Esophagus squamous epithelium (tissue), 5 donors: ENCODE results near the gene DNAH9. TPM values are rescaled to one million over a fixed set of nuclear protein-coding genes. Genes with fewer than 3 reads are reported as not detected.
"Not testable (repeated sequence)": the region's sequence is repeated elsewhere in the genome, so short reads cannot be mapped to it uniquely, and the experiment has no call there.

Source experiments
- DNase-seq: peaks from one replicate; lab custom pipeline; 2025; lab: John Stamatoyannopoulos, UW
- H3K27ac ChIP-seq, 4 donors: fragments of 200-600 bp; sonication (generic); one replicate each; pipeline ENCODE4 v1.5.1; 2016 to 2019; ENCODE audit warnings: mild to moderate bottlenecking in 1 of 4
- H3K27me3 ChIP-seq, 4 donors: fragments of 200-600 bp; sonication (generic); 1 replicate in 3 of 4; 2 replicates in 1 of 4; pipeline versions ENCODE4 v1.5.1 to v1.6.0; 2017 to 2021; ENCODE audit warnings: antibody characterized with exemption in 1 of 4
- H3K36me3 ChIP-seq, 3 donors: fragments of 200-600 bp; sonication (generic); one replicate each; pipeline ENCODE4 v1.5.1; 2016 to 2019
- H3K4me1 ChIP-seq, 3 donors: fragments of 200-600 bp; sonication (generic); one replicate each; pipeline ENCODE4 v1.5.1; 2017 to 2019
- H3K4me3 ChIP-seq, 4 donors: fragments of 200-600 bp; sonication (generic); 1 replicate in 3 of 4; 2 replicates in 1 of 4; pipeline ENCODE4 v1.5.1; 2016 to 2019; ENCODE audit warnings: mild to moderate bottlenecking in 2 of 4, moderate library complexity in 1 of 4
- H3K9me3 ChIP-seq, 3 donors: fragments of 200-600 bp; sonication (generic); one replicate each; pipeline ENCODE4 v1.5.1; 2016 to 2019
- CTCF ChIP-seq, 6 experiments: fragments of 450-650 bp in 4 of 6; fragments of 200-600 bp in 2 of 6; sonication (generic) in 2 of 6; IDR thresholded peaks; one replicate each; pipeline ENCODE4 v1.5.1; 2016 to 2019; ENCODE audit warnings: antibody characterized with exemption in 6 of 6, mild to moderate bottlenecking in 4 of 6, moderate library complexity in 4 of 6
- POLR2A ChIP-seq, 4 donors: fragments of 450-650 bp; IDR thresholded peaks; one replicate each; pipeline ENCODE4 v1.6.1; 2017; ENCODE audit warnings: antibody characterized with exemption in 4 of 4, mild to moderate bottlenecking in 4 of 4, moderate library complexity in 3 of 4
- WGBS, 2 donors: methylation state at CpG; one replicate each; pipeline ENCODE4 v1.1.5; 2018; 5-methylcytosine and 5-hydroxymethylcytosine counted together
- intact Hi-C: fragments of 100-400 bp; cut with DNase I; formaldehyde crosslinking; loops from one replicate; pipeline ENCODE4 v1.15.0; 2022
- total RNA-seq, 4 donors: library from RNA; depleted of rRNA; stranded (reverse); fragments of >200 nt; gene quantifications; one replicate each; pipeline ENCODE4 v1.1.0, GENCODE V29; 2016
- donor health status: DM: yes; HTN: yes; CAD: no.

DNAH9 gene
- total RNA-seq, 4 donors from 2014 or later, result 0.18 to 0.61 (median 0.29) TPM

GRCh38 chr17:11948789-11949188, 350.5 kb downstream of the DNAH9 start:
- H3K4me3 ChIP-seq, result peak overlapping the region in 3 of 4 donors; percentile 6 to 45 (median 20)
- intact Hi-C loops, result no loop called here
- DNase-seq, result no peak
- H3K4me1 ChIP-seq, result peaks cover 0 to 57% (median 6%) of the 10 kb centered on the region in 3 donors
- no peak for TF ChIP-seq POLR2A (IDR thresholded peaks at IDR 0.05)
- no peak for TF ChIP-seq CTCF (IDR thresholded peaks at IDR 0.05)
- peak overlapping the region; percentile 76 to 87 (median 82) for H3K27ac ChIP-seq
- peaks cover 0 to 10% (median under 1%) of the 10 kb centered on the region in 3 donors for H3K9me3 ChIP-seq
- no peaks in the 10 kb centered on the region for H3K27me3 ChIP-seq
- peaks cover 0 to 8% (median 0%) of the 10 kb centered on the region in 3 donors for H3K36me3 ChIP-seq
- WGBS, 2 donors, result 0 to 36% methylated on average over 1 to 5 of the region's 6 CpGs

- intact Hi-C loops, H3K4me3 ChIP-seq, H3K27me3 ChIP-seq, DNase-seq, H3K36me3 ChIP-seq: not testable (repeated sequence)
- Histone ChIP-seq H3K4me1 (peaks cover 0 to 53% (median 6%) of the 10 kb centered on the region in 3 donors), H3K27ac (peak overlapping the region in 3 of 4 donors; percentile 76 to 87 (median 85)), H3K9me3 (peaks cover 0 to 16% (median 7%) of the 10 kb centered on the region in 3 donors)
- WGBS, 2 donors, result 50 to 63% methylated on average over 1 of the region's 1 CpG
Observed at GRCh38 chr17:11949571-11949970, 351.3 kb downstream of the DNAH9 start.

GRCh38 chr17:11950771-11951519, 352.7 kb downstream of the DNAH9 start:
- intact Hi-C loops, result no loop called here
- Histone ChIP-seq H3K9me3 (peaks cover 0 to 16% (median 7%) of the 10 kb centered on the region in 3 donors), H3K36me3 (peaks cover 0 to 8% (median 0%) of the 10 kb centered on the region in 3 donors), H3K4me1 (peaks cover 0 to 50% (median 0%) of the 10 kb centered on the region in 3 donors), H3K27ac (peak overlapping the region in 3 of 4 donors; percentile 24 to 87 (median 85)), H3K27me3 (no peaks in the 10 kb centered on the region), H3K4me3 (no peak overlapping the region)
- TF ChIP-seq POLR2A (IDR thresholded peaks at IDR 0.05), result no peak
- no peak for TF ChIP-seq CTCF (IDR thresholded peaks at IDR 0.05)
- WGBS, 2 donors, result 52 to 54% methylated on average over 4 to 7 of the region's 7 CpGs
- DNase-seq, result no peak

GRCh38 chr17:11952610-11953009, 354.3 kb downstream of the DNAH9 start:
- Histone ChIP-seq H3K36me3 (peaks cover 0 to 8% (median 0%) of the 10 kb centered on the region in 3 donors), H3K9me3 (peaks cover 0 to 16% (median 7%) of the 10 kb centered on the region in 3 donors), H3K4me1 (peaks cover 0 to 50% (median 0%) of the 10 kb centered on the region in 3 donors), H3K27ac (no peak overlapping the region), H3K4me3 (no peak overlapping the region), H3K27me3 (no peaks in the 10 kb centered on the region)
- no peak for DNase-seq
- WGBS, 2 donors, result 85 to 95% methylated on average over 3 of the region's 3 CpGs
- intact Hi-C loops, result no loop called here
- TF ChIP-seq CTCF (IDR thresholded peaks at IDR 0.05) (no peak), POLR2A (IDR thresholded peaks at IDR 0.05) (no peak)

GRCh38 chr17:11953924-11954323, 355.7 kb downstream of the DNAH9 start:
- no peak for TF ChIP-seq CTCF (IDR thresholded peaks at IDR 0.05)
- no peak for DNase-seq
- no peaks in the 10 kb centered on the region for H3K27me3 ChIP-seq
- H3K27ac ChIP-seq, result no peak overlapping the region
- intact Hi-C loops, result loop anchor here (2.0 kb wide), 1 partner anchor 15 kb away; no protein-coding TSS in a partner anchor
- no peak overlapping the region for H3K4me3 ChIP-seq
- 95 to 100% methylated on average over 1 of the region's 1 CpG for WGBS, 2 donors
- H3K36me3 ChIP-seq, result peaks cover 0 to 18% (median 0%) of the 10 kb centered on the region in 3 donors
- H3K9me3 ChIP-seq, result peaks cover 0 to 16% (median 7%) of the 10 kb centered on the region in 3 donors
- H3K4me1 ChIP-seq, result peaks cover 0 to 39% (median 0%) of the 10 kb centered on the region in 3 donors
